Mucosa of rectum (tissue), 2 donors: ENCODE results near the gene SPTLC2.

Experiments
- H3K27ac ChIP-seq, 2 donors: one replicate each; pipeline ENCODE4 v1.7.0; 2013; ENCODE audit warnings: inconsistent platforms in 2 of 2, low read depth in 2 of 2, low read length in 2 of 2
- H3K27me3 ChIP-seq, 2 donors: one replicate each; pipeline ENCODE4 v1.7.0; 2013; ENCODE audit warnings: low read length in 2 of 2; ENCODE audit not compliant: control insufficient read depth in 2 of 2, insufficient read depth in 2 of 2
- H3K36me3 ChIP-seq, 2 donors: one replicate each; pipeline ENCODE4 v1.7.0; 2013; ENCODE audit warnings: low read length in 2 of 2; ENCODE audit not compliant: control insufficient read depth in 2 of 2, insufficient read depth in 2 of 2
- H3K4me1 ChIP-seq, 2 donors: one replicate each; pipeline ENCODE4 v1.7.0; 2013; ENCODE audit warnings: low read length in 2 of 2, mild to moderate bottlenecking in 1 of 2; ENCODE audit not compliant: control insufficient read depth in 2 of 2, insufficient read depth in 2 of 2
- H3K4me3 ChIP-seq, 2 donors: one replicate each; pipeline ENCODE4 v1.7.0; 2013; ENCODE audit warnings: low read length in 2 of 2
- H3K9ac ChIP-seq, 2 donors: one replicate each; pipeline ENCODE4 v1.7.0; 2013; ENCODE audit warnings: low read length in 2 of 2, low read depth in 1 of 2, mild to moderate bottlenecking in 1 of 2
- H3K9me3 ChIP-seq, 2 donors: one replicate each; pipeline ENCODE4 v1.7.0; 2013; ENCODE audit warnings: low read length in 2 of 2; ENCODE audit not compliant: control insufficient read depth in 2 of 2
- donor health status: healthy.
- donor health status: Normal muscosa, but diverticular disease.

The SPTLC2 gene

DNA sequence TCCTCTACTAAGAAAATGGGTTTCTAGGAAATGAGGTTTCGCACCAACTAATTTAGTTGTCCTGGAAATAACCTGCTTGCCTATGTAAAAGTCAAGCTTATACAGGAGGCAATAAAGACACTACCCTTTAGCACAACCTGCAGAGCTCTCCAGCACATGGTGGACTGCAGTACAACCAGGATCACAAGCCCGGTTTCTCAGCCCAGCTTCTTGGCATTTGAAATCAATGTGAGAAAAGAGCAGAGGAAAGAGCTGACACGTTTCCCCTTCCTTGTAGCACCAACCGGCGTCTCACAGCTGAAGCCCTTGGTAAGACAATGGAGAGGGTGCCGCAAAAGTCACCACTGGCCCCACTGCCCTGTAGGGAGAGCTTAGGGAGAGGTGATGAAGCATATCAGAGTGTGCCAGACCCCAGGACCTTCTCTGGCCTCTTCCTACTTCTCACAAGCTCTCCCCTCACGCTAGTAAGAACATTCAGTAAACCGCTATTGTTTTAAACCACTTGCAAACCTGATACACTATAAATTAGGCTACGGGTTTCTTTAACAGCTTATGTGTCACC is 8.6 kb downstream of the SPTLC2 start:
- Histone ChIP-seq H3K27me3 (no peaks in the 10 kb centered on the region), H3K4me3 (peak overlapping the region in 1 of 2 donors; percentile 38), H3K9ac (no peak overlapping the region), H3K27ac (peak overlapping the region in 1 of 2 donors; percentile 23), H3K36me3 (no peaks in the 10 kb centered on the region), H3K4me1 (peaks cover 22 to 47% of the 10 kb centered on the region in 2 donors), H3K9me3 (no peaks in the 10 kb centered on the region)

DNA sequence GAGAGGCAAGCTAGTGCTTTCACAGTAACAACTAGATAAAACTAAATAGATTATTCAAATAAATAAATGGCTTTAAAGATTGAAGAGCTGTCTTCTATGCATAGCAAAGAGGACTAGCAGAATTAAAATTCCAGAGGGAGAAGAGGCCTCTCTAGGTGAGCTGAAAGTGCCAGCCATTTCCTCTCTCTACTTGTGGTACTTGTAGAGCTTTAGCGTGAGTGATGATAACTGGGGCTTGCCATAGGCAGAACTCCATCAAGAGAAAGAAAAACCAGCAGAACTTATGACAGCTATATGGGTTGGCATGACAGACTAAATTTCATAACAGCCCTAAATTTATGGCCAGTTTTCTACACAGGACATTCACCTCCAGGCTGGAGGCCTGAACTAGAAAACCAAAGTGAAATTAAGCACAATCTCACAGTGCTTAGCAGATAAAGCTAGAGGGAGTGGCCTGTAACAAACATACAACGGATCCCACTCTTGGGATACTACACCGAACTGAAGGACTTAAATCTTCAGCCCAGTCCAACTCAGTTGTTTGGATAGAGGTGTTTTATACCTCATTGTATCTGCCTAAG is 11.0 kb downstream of the SPTLC2 start:
- Histone ChIP-seq H3K4me3 (no peak overlapping the region), H3K9me3 (no peaks in the 10 kb centered on the region), H3K4me1 (peaks cover 16 to 38% of the 10 kb centered on the region in 2 donors), H3K27me3 (no peaks in the 10 kb centered on the region), H3K27ac (peak overlapping the region; percentile 23 to 34), H3K9ac (no peak overlapping the region), H3K36me3 (no peaks in the 10 kb centered on the region)

DNA sequence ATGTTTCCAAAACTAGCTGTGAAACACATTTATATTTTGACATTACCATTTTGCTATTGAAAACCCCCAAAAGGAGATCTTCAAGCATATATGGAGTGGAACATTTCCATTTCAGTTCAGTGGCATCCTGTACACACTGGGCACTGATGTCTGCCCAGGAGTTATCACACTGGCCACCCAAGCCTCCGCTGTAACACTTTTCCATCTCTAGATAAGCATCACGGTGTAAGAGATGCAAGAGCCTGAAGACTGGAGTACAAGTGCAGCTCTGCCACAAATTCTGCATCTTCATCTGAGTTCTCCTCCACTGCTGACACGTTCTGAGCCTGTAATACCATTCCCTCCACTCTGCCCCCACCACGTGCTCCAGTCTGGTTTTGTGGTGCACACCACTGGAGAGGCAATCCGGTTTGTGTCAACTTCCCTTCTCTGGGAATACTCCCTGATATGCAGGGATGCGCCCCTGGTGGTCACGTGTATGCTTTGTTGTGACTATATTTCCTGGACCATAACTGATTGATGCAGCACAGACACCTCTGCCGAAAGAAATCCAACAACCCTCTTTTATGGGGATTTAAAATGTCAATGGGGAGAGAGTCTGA is 12.7 kb downstream of the SPTLC2 start:
- H3K27ac ChIP-seq: no peak overlapping the region
- no peaks in the 10 kb centered on the region for H3K9me3 ChIP-seq
- no peaks in the 10 kb centered on the region for H3K36me3 ChIP-seq
- H3K4me3 ChIP-seq: no peak overlapping the region
- H3K27me3 ChIP-seq: no peaks in the 10 kb centered on the region
- H3K4me1 ChIP-seq: peaks cover 25 to 50% of the 10 kb centered on the region in 2 donors
- H3K9ac ChIP-seq: no peak overlapping the region

DNA sequence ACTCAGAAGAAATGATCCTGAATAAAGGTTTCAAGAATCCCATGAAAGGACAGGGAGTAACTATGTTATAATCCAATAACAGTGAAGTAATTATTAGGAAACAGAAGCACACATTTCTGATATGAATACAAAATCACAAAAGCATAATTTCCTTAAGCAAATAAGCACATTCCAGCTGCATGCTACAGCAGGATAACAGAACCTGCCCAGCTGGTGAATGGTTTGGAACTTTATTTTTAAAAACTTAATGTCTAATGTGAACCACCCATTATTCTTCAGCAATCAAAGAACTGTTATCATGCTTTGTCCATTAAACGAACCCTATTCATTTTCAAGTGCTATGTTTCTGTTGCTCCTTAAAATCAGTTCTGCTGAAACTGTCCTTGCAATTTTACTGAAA is 13.4 kb downstream of the SPTLC2 start:
- Histone ChIP-seq H3K9ac (no peak overlapping the region), H3K4me1 (peaks cover 30 to 52% of the 10 kb centered on the region in 2 donors), H3K9me3 (no peaks in the 10 kb centered on the region), H3K36me3 (no peaks in the 10 kb centered on the region), H3K4me3 (no peak overlapping the region), H3K27me3 (no peaks in the 10 kb centered on the region), H3K27ac (no peak overlapping the region)

DNA sequence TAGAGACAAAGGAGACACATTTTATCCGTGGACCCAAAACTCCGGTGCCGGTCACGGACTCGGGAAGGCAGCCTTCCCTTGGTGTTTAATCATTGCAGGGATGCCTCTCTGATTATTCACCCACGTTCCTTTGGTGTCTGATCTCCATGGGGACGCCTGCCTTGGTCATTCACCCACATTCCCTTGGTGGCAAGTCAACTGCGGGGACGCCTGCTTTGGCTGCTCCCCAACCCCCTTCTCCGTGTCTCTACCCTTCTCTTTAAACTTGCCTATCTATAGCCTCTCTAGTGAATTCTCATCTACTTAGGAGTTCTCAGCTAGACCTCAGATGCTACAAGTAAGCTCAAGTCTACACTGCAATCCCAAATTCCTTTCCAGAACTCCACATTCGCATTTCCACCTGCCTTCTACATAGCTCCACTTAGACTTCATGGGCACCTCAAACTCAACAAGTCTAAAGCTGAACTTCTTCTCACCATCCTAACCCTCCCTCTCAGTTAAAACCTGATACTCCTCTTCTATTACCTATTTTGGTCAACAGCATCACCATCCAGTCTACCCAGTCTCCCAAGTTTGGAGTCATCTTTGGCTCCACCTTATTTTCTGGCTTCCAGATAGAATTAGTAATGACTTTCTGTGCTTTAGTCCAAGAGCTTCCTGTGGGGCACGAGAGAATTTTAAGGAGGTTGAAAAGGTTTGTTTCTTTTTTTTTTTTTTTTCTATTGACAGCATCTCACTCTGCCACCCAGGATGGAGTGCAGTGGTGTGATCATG is 14.4 kb downstream of the SPTLC2 start:
- Histone ChIP-seq H3K4me1 (peaks cover 30 to 47% of the 10 kb centered on the region in 2 donors), H3K4me3 (no peak overlapping the region), H3K27me3 (no peaks in the 10 kb centered on the region), H3K9me3 (no peaks in the 10 kb centered on the region), H3K9ac (no peak overlapping the region), H3K36me3 (peaks cover 2 to 3% of the 10 kb centered on the region in 2 donors), H3K27ac (no peak overlapping the region)

DNA sequence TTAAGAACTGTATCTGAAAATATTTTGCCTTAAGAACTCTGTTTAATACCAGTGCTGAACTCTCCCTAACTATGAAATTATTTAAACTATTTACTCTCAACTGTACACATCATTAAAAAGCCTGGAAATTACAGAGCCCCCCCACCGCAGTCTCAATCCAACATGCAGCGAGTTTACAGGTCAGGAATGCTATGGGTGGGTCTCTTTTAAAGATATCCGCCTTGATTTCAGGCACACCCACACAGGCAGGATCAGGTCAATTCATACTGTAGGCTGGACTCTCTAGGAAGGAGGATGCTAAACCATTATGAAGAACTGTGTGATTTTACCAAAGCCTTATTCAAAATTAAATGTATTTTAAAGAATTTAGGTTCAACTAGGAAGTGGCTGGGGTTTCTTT is 16.5 kb downstream of the SPTLC2 start:
- Histone ChIP-seq H3K27ac (no peak overlapping the region), H3K9me3 (no peaks in the 10 kb centered on the region), H3K36me3 (peaks cover 10 to 12% of the 10 kb centered on the region in 2 donors), H3K4me1 (peaks cover 15 to 34% of the 10 kb centered on the region in 2 donors), H3K27me3 (no peaks in the 10 kb centered on the region), H3K9ac (no peak overlapping the region), H3K4me3 (no peak overlapping the region)

DNA sequence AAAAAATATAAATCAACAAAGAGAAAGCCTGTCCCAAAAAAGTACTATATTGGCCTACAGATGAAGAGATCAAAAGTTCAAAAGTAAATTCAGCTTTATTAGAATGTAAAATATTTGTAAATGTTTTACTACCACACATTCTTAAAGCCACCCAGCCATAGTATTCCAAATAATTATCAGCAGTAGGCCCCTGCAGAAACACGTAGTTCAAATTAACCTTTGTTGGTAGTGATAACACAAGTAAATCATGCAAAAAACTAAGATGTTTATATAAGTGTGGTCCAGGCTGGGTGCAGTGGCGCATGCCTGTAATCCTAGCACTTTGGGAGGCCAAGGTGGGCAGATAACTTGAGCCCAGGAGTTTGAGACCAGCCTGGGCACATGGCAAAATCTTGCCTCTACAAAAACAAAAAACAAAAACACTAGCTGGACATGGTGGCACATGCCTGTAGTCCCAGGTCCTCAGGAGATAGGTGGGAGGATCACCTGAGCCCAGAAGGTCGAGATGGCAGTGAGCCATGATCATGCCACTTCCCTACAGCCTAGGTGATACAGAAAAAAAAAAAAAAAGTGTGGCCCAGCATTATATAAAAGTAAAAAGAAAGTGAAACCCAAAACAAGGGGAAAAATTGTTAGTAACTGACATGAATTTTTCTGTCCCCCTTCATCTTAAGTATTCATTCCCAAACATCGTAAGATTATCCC is 17.9 kb downstream of the SPTLC2 start:
- H3K36me3 ChIP-seq: peaks cover 12% of the 10 kb centered on the region in 2 donors
- H3K9ac ChIP-seq: peak overlapping the region; percentile 13 to 32
- peak overlapping the region in 1 of 2 donors; percentile 13 for H3K4me3 ChIP-seq
- peak overlapping the region in 1 of 2 donors; percentile 32 for H3K27ac ChIP-seq
- H3K27me3 ChIP-seq: no peaks in the 10 kb centered on the region
- H3K9me3 ChIP-seq: no peaks in the 10 kb centered on the region
- H3K4me1 ChIP-seq: peaks cover 21 to 34% of the 10 kb centered on the region in 2 donors

DNA sequence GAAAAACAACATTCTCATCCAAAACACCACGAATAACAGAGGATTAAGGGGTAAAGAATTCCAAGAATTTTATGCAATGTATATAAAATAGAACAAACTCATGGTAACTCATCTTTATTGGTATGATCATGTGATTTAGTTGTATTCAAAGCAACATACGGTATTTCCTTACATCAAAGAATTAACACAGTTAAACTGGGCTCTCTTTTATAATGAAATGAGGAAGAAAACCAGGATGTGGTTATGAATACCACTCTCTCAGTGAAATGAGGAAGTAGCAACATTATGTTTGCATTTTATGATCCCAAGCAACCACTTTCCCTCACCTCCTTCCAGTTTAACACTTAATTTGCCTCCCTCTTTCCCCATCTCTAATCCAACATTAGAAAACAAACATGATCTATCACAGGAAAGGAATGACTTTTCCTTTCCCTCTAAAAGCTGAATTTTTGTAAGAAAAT is 22.9 kb downstream of the SPTLC2 start:
- Histone ChIP-seq H3K27me3 (no peaks in the 10 kb centered on the region), H3K9me3 (no peaks in the 10 kb centered on the region), H3K4me3 (peak overlapping the region; percentile 20 to 43), H3K4me1 (peaks cover 19 to 43% of the 10 kb centered on the region in 2 donors), H3K27ac (peak overlapping the region; percentile 49 to 63), H3K9ac (peak overlapping the region in 1 of 2 donors; percentile 26), H3K36me3 (peaks cover 12% of the 10 kb centered on the region in 2 donors)

DNA sequence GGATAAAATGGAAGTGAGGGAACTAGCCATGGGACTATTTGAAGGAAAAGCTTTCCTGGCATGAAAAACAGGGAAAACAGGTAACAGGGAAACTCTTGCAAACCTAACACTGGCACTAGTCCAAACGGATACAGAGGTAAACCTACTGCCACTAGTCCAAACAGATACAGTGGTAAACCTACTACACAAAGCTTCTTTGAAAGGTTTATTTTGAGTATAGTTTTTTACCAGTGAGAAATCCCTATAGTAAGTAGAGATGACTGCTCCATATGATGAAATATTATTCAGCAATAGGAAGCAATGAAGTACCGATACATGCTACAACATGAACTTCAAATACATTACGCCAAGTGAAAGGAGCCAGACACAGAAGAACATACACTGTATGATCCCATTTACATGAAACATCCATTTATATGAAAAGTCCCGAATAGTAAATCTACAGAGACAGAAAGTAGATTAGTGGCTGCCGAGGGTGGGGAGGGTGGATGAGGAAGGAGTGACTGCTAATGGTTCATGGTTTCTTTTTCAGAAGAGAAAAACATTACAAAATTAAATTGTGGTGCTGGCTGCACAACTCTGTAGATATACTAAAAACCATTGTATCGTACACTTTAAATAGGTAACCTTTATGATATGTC is 25.5 kb downstream of the SPTLC2 start:
- no peaks in the 10 kb centered on the region for H3K27me3 ChIP-seq
- H3K9ac ChIP-seq: peak overlapping the region in 1 of 2 donors; percentile 51
- no peaks in the 10 kb centered on the region for H3K9me3 ChIP-seq
- H3K36me3 ChIP-seq: peaks cover 4 to 5% of the 10 kb centered on the region in 2 donors
- H3K4me3 ChIP-seq: peak overlapping the region; percentile 43 to 68
- H3K27ac ChIP-seq: peak overlapping the region; percentile 79 to 83
- peaks cover 18 to 45% of the 10 kb centered on the region in 2 donors for H3K4me1 ChIP-seq
